Endothelial cell (in vitro differentiated cells): Measurements from ENCODE around the gene PHF13. TPM values are rescaled to one million over a fixed set of nuclear protein-coding genes. Genes with fewer than 3 reads are reported as not detected.

Experiments used
- DNase-seq: peaks from one replicate; pipeline ENCODE4 v3.0.0; 2021; ENCODE audit warnings: low spot score
- H3K27ac Mint-ChIP-seq: one replicate; pipeline ENCODE4 v1.8.0; 2021; ENCODE audit warnings: mixed read lengths, inconsistent platforms; ENCODE audit not compliant: unreplicated experiment
- H3K27me3 Mint-ChIP-seq: one replicate; pipeline ENCODE4 v1.8.0; 2021; ENCODE audit warnings: mild to moderate bottlenecking, moderate library complexity, mixed read lengths, inconsistent platforms; ENCODE audit not compliant: unreplicated experiment
- H3K36me3 Mint-ChIP-seq: one replicate; pipeline ENCODE4 v1.8.0; 2021; ENCODE audit warnings: mild to moderate bottlenecking, low read depth, mixed read lengths, inconsistent platforms; ENCODE audit not compliant: unreplicated experiment
- H3K4me1 Mint-ChIP-seq: one replicate; pipeline ENCODE4 v1.8.0; 2021; ENCODE audit warnings: mild to moderate bottlenecking, mixed read lengths, inconsistent platforms; ENCODE audit not compliant: unreplicated experiment
- H3K4me3 Mint-ChIP-seq: one replicate; pipeline ENCODE4 v1.8.0; 2021; ENCODE audit warnings: mild to moderate bottlenecking, mixed read lengths, inconsistent platforms; ENCODE audit not compliant: unreplicated experiment
- H3K9me3 Mint-ChIP-seq: one replicate; pipeline ENCODE4 v1.8.0; 2021; ENCODE audit warnings: mixed read lengths, inconsistent platforms; ENCODE audit not compliant: unreplicated experiment
- total RNA-seq: library from RNA; stranded (reverse); fragmentation: NEBNext Ultra II Directional; extraction: Animal tissue kit (Norgen Biotek cat#: 25700); gene quantifications from one replicate; pipeline ENCODE4 v1.2.1, GENCODE V29; 2021; ENCODE audit not compliant: unreplicated experiment
- TF ChIP-seq, protein P1 (sequence below): fragments of 200-600 bp; sonication (generic); IDR thresholded peaks from one replicate; pipeline ENCODE4 v1.5.0; 2021; ENCODE audit warnings: antibody characterized with exemption; ENCODE audit not compliant: unreplicated experiment

The PHF13 gene
- total RNA-seq, 1 donor from 2014 or later = 21.6 TPM

DNA sequence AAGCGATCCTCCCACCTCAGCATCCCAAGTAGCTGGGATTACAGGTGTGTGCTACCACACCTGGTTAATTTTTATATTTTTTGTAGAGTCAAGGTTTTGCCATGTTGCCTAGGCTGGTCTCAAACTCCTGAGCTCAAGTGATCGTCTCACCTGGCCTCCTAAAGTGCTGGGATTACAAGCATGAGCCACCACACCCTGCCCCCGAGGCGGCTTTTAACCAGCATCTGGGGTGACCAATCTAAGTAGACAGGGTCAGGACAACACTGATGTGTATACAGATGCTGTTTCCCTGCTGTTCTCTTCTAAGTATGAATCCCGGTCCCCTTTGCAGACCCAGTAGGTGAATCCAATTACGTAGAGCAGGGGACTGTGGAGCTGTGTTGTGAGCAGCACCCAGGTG is 35.0 kb downstream of the PHF13 start:
- TF ChIP-seq, protein P1, sequence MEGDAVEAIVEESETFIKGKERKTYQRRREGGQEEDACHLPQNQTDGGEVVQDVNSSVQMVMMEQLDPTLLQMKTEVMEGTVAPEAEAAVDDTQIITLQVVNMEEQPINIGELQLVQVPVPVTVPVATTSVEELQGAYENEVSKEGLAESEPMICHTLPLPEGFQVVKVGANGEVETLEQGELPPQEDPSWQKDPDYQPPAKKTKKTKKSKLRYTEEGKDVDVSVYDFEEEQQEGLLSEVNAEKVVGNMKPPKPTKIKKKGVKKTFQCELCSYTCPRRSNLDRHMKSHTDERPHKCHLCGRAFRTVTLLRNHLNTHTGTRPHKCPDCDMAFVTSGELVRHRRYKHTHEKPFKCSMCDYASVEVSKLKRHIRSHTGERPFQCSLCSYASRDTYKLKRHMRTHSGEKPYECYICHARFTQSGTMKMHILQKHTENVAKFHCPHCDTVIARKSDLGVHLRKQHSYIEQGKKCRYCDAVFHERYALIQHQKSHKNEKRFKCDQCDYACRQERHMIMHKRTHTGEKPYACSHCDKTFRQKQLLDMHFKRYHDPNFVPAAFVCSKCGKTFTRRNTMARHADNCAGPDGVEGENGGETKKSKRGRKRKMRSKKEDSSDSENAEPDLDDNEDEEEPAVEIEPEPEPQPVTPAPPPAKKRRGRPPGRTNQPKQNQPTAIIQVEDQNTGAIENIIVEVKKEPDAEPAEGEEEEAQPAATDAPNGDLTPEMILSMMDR = no peak
- no peak for DNase-seq
- H3K4me3 Mint-ChIP-seq = no peak overlapping the region

DNA sequence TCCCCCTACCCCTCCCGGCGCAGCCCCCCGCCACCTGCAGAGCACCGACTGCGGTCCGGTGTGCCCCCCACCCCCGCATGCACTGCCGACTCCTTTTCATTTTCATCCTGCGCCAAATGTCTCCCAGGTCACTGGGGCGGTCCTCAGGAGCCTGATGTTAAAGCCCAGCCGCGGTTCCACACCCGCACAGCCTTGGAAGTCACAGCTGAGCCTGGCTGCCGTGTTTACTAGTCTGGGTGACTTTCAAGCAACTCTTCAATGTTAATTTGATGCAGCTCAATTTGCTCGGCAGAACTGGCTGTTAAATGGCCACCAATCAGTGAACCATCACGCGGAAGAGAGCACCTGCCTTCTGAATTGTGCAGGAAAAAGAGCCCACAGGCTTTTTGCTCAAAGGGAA is 38.4 kb downstream of the PHF13 start:
- TF ChIP-seq, protein P1 = no peak
- no peaks in the 10 kb centered on the region for H3K9me3 Mint-ChIP-seq
- H3K4me1 Mint-ChIP-seq = no peaks in the 10 kb centered on the region
- peaks cover 4% of the 10 kb centered on the region for H3K27me3 Mint-ChIP-seq
- H3K36me3 Mint-ChIP-seq = peaks cover 7% of the 10 kb centered on the region
- no peak overlapping the region for H3K4me3 Mint-ChIP-seq
- DNase-seq = no peak
- H3K27ac Mint-ChIP-seq = no peak overlapping the region

More for the DNA sequence above, 35.0 kb downstream of the PHF13 start:
- Mint-ChIP-seq H3K36me3 (peaks cover 7% of the 10 kb centered on the region), H3K9me3 (no peaks in the 10 kb centered on the region), H3K27me3 (peaks cover 4% of the 10 kb centered on the region), H3K4me1 (no peaks in the 10 kb centered on the region), H3K27ac (no peak overlapping the region)

DNA sequence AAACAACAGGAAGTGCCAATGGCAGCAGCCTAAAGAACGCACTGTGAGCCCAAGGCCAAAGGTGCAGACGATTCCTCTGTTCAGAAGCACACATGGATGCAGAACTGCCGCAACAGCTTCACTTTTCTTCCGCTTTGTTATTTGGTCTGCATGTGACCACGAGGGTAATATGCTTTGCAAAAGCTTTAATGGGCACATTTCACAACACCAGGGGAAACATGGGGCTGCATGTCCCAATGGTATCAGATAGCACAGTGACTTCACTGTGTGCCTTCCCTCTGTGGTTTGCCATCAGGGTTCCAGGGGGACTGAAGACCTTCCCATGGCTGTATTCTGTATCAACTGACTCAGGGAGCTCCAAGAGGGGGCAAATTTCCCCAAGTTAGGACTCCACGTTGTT is 39.5 kb downstream of the PHF13 start:
- Mint-ChIP-seq H3K27ac (no peak overlapping the region), H3K27me3 (peaks cover 4% of the 10 kb centered on the region), H3K4me3 (no peak overlapping the region), H3K36me3 (peaks cover 7% of the 10 kb centered on the region), H3K4me1 (no peaks in the 10 kb centered on the region), H3K9me3 (no peaks in the 10 kb centered on the region)
- TF ChIP-seq, protein P1 = no peak
- DNase-seq = no peak

DNA sequence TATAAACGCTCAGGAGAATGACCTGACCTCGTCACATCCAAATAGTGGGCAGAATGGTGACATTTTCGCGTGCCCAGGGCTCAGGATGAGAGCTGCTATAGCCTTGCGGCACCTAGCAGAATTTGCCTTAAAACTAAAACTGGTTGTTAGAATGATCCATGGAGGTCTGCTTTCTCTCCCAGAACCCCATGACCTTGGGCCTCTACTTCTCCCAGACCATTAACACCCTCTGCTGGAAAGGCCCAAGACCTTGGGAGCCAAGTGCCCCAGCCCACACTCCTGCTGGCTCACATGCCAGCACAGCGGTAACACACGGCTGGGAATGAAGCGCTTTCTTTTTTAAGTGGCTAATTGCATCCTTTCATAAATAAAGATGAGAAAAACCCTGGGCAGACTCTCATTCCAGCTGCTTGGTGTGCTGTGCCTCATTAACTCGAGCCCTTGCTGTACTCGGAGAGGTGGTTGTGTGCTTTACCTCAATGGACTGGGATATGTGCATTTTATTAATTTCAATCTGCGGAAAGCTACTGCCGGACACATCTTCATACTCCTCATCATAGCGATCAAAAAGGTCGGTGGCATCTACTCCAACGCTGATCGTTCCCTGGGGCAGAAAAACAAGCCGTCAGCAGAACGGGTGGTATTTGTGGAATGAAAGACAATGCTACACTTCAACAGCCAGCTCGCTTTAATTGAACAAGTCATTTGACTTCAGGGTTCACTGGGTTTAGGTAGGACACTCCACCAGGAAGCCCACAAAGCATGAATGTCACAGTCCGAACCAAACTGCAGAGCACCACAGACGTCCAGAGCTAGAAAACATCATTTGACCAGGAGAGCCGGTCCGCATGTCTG is 40.1 kb downstream of the PHF13 start:
- H3K4me3 Mint-ChIP-seq = no peak overlapping the region
- no peaks in the 10 kb centered on the region for H3K9me3 Mint-ChIP-seq
- no peak for DNase-seq
- no peak overlapping the region for H3K27ac Mint-ChIP-seq
- H3K27me3 Mint-ChIP-seq = peaks cover 4% of the 10 kb centered on the region
- no peaks in the 10 kb centered on the region for H3K4me1 Mint-ChIP-seq
- TF ChIP-seq, protein P1 = no peak
- H3K36me3 Mint-ChIP-seq = peaks cover 7% of the 10 kb centered on the region

DNA sequence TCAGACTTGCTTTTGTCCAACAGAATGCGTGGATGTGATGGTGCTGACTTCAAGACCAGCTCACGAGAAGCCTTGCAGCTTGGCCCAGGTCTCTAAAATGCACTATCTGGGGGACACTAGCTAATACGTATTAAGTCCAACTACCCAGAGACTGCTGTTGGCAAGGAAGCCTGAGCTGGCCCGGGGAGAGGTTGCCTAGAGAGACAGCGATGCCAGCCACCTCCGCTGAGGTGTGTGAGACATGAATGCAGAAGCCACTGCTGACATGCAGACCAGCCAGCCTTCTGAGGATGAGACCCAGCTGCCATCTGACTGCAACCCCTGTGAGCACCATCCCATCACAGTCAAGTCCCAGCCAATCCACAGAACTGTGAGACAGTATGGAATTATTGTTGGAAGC is 43.6 kb downstream of the PHF13 start:
- Mint-ChIP-seq H3K27me3 (no peaks in the 10 kb centered on the region), H3K4me3 (no peak overlapping the region), H3K36me3 (peaks cover 11% of the 10 kb centered on the region), H3K27ac (no peak overlapping the region), H3K9me3 (peaks cover 4% of the 10 kb centered on the region), H3K4me1 (no peaks in the 10 kb centered on the region)
- DNase-seq = no peak
- TF ChIP-seq, protein P1 = no peak
